HEK293 (cell line): ENCODE results near the gene AKIRIN1.

Experiments used
- CTCF ChIA-PET: fragments of 350-600 bp; formaldehyde crosslinking; extraction: SDS; loops from one replicate; lab custom pipeline; 2021; ENCODE audit warnings: antibody characterized with exemption; lab: Yijun Ruan, JAX
- POLR2A ChIA-PET: fragments of 300-600 bp; formaldehyde crosslinking; extraction: SDS; loops from one replicate; lab custom pipeline; 2020; ENCODE audit warnings: antibody characterized with exemption, inconsistent platforms; lab: Yijun Ruan, JAX
- H3K27ac ChIP-seq: fragments of 200-500 bp; sonication (Bioruptor generic); 2 replicates; pipeline ENCODE4 v1.5.1; 2014; ENCODE audit warnings: low read depth, low read length, control low read depth, inconsistent platforms; ENCODE audit errors: extremely low read depth
- H3K36me3 ChIP-seq, 2 experiments: fragments of 200-500 bp in 1 of 2; sonication (Bioruptor generic) in 1 of 2; 1 replicate in 1 of 2; 2 replicates in 1 of 2; pipeline ENCODE4 v1.5.1; 2014 to 2017; ENCODE audit warnings: inconsistent platforms in 2 of 2, low read length in 2 of 2; ENCODE audit not compliant: control insufficient read depth in 2 of 2, insufficient read depth in 1 of 2
- H3K4me1 ChIP-seq: fragments of 200-500 bp; sonication (Bioruptor generic); 2 replicates; pipeline ENCODE4 v1.5.1; 2014; ENCODE audit warnings: mild to moderate bottlenecking, low read length, inconsistent platforms; ENCODE audit not compliant: control insufficient read depth, insufficient read depth
- H3K4me3 ChIP-seq: 2 replicates; pipeline ENCODE4 v1.5.1; 2011; ENCODE audit warnings: low read depth, mild to moderate bottlenecking, control low read depth, low read length, moderate library complexity
- H3K9me3 ChIP-seq: fragments of 200-500 bp; sonication (Bioruptor generic); 2 replicates; pipeline ENCODE4 v1.5.1; 2014; ENCODE audit warnings: low read depth, low read length, inconsistent platforms; ENCODE audit not compliant: control insufficient read depth, insufficient read depth
- GLI2 ChIP-seq: fragments of 450-650 bp; formaldehyde crosslinking; IDR thresholded peaks from 2 replicates; pipeline ENCODE4; 2017; ENCODE audit warnings: missing biosample characterization, missing genetic modification characterization, low read depth, borderline replicate concordance
- KLF17 ChIP-seq: fragments of 450-650 bp; formaldehyde crosslinking; IDR thresholded peaks from 2 replicates; pipeline ENCODE4 v1.5.1; 2016; ENCODE audit warnings: missing biosample characterization, missing genetic modification characterization
- KLF8 ChIP-seq: fragments of 450-650 bp; formaldehyde crosslinking; IDR thresholded peaks from 2 replicates; pipeline ENCODE4 v1.5.1; 2016; ENCODE audit warnings: missing biosample characterization, missing genetic modification characterization
- REPIN1 ChIP-seq: fragments of 450-650 bp; formaldehyde crosslinking; IDR thresholded peaks from 2 replicates; pipeline ENCODE4 v1.5.1; 2017; ENCODE audit warnings: missing biosample characterization, missing genetic modification characterization, low read depth
- SP2 ChIP-seq: fragments of 450-650 bp; formaldehyde crosslinking; IDR thresholded peaks from 2 replicates; pipeline ENCODE4 v1.5.1; 2016; ENCODE audit warnings: missing biosample characterization, missing genetic modification characterization
- YY1 ChIP-seq: fragments of 450-650 bp; formaldehyde crosslinking; IDR thresholded peaks from 2 replicates; pipeline ENCODE4 v1.5.1; 2018; ENCODE audit warnings: missing biosample characterization, missing genetic modification characterization
- ZBTB1 ChIP-seq: fragments of 450-650 bp; formaldehyde crosslinking; IDR thresholded peaks from 2 replicates; pipeline ENCODE4 v1.5.1; 2016; ENCODE audit warnings: missing biosample characterization, missing genetic modification characterization
- ZNF138 ChIP-seq: fragments of 450-650 bp; formaldehyde crosslinking; IDR thresholded peaks from 2 replicates; pipeline ENCODE4 v1.5.1; 2016; ENCODE audit warnings: missing biosample characterization, missing genetic modification characterization, borderline replicate concordance
- ZNF157 ChIP-seq: fragments of 450-650 bp; formaldehyde crosslinking; IDR thresholded peaks from 2 replicates; pipeline ENCODE4 v1.5.1; 2016; ENCODE audit warnings: missing biosample characterization, missing genetic modification characterization
- ZNF184 ChIP-seq: fragments of 450-650 bp; IDR thresholded peaks from 2 replicates; pipeline ENCODE4 v1.5.1; 2018; ENCODE audit warnings: missing biosample characterization, mild to moderate bottlenecking, missing genetic modification characterization
- ZNF302 ChIP-seq: fragments of 450-650 bp; formaldehyde crosslinking; IDR thresholded peaks from 2 replicates; pipeline ENCODE4 v1.5.1; 2016; ENCODE audit warnings: missing biosample characterization, missing genetic modification characterization, low read depth
- ZNF324 ChIP-seq: fragments of 450-650 bp; formaldehyde crosslinking; IDR thresholded peaks from 2 replicates; pipeline ENCODE4 v1.5.1; 2016; ENCODE audit warnings: missing biosample characterization, missing genetic modification characterization
- ZNF561 ChIP-seq: fragments of 450-650 bp; IDR thresholded peaks from 2 replicates; pipeline ENCODE4 v1.5.1; 2018; ENCODE audit warnings: missing biosample characterization, missing genetic modification characterization, borderline replicate concordance
- ZNF571 ChIP-seq: fragments of 450-650 bp; formaldehyde crosslinking; IDR thresholded peaks from 2 replicates; pipeline ENCODE4 v1.5.0; 2017; ENCODE audit warnings: missing biosample characterization, missing genetic modification characterization
- ZNF585B ChIP-seq: fragments of 450-650 bp; formaldehyde crosslinking; IDR thresholded peaks from 2 replicates; pipeline ENCODE4 v1.5.1; 2016; ENCODE audit warnings: missing biosample characterization, missing genetic modification characterization
- ZNF701 ChIP-seq: fragments of 450-650 bp; formaldehyde crosslinking; IDR thresholded peaks from 2 replicates; pipeline ENCODE4 v1.5.1; 2016; ENCODE audit warnings: missing biosample characterization, missing genetic modification characterization
- TF ChIP-seq, protein P1 (sequence below): fragments of 450-650 bp; formaldehyde crosslinking; IDR thresholded peaks from 2 replicates; pipeline ENCODE4 v1.5.1; 2016; ENCODE audit warnings: missing biosample characterization, missing genetic modification characterization
- TF ChIP-seq, protein P2 (sequence below): fragments of 450-650 bp; formaldehyde crosslinking; IDR thresholded peaks from 2 replicates; pipeline ENCODE4 v1.5.1; 2017; ENCODE audit warnings: missing biosample characterization, missing genetic modification characterization
- TF ChIP-seq, protein P3 (sequence below): fragments of 450-650 bp; formaldehyde crosslinking; IDR thresholded peaks from 2 replicates; pipeline ENCODE4 v1.5.1; 2016; ENCODE audit warnings: missing biosample characterization, missing genetic modification characterization

AKIRIN1 gene

DNA sequence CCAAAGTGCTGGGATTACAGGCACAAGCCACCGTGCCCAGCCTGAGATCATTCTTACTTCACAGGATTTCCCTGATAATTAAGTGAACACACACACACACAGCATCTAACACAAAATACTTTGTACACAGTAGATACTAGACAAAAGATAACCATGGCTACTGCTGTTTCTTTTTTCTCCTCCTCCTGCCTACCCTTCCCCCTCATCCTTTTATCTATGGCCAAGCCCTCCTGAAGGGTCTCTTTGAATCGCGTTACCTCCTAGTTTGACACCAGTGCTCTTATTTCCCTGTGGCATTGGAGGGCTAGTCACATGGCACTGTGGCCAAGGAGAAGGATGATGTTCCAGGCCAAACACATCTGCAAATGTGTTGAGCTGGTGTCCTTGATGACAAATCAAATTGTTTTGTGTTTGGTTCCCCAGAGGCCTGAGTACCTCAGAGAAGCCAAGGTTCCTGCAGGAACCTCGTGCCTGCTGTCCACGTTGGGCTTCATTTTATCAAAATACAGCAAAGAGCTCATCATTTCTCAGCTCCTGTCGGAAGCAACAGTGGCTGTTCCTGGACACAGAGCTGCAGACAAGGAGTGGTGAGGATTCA is 55.6 kb downstream of the AKIRIN1 start:
- no peak overlapping the region for H3K27ac ChIP-seq
- H3K4me1 ChIP-seq, result no peaks in the 10 kb centered on the region
- ChIA-PET CTCF (no interaction called here), POLR2A (interaction anchor here (0.9 to 1.0 kb wide), 2 partner anchors 11 to 20 kb away, joined by 3 read pairs; partner anchors contain the start of gene NDUFS5)
- TF ChIP-seq YY1 (tag by site-specific recombination) (no peak), ZNF561 (tag by site-specific recombination) (no peak), ZNF302 (tag by site-specific recombination) (no peak), KLF8 (tag by site-specific recombination) (no peak), ZNF157 (tag by site-specific recombination) (no peak), ZNF324 (no peak), ZBTB1 (tag by site-specific recombination) (no peak), ZNF138 (tag by site-specific recombination) (no peak), REPIN1 (no peak), ZNF571 (tag by site-specific recombination) (no peak), ZNF701 (tag by site-specific recombination) (no peak), ZNF184 (no peak), ZNF585B (tag by site-specific recombination) (no peak), SP2 (tag by site-specific recombination) (no peak), GLI2 (tag by site-specific recombination) (no peak), KLF17 (tag by site-specific recombination) (no peak)
- TF ChIP-seq, protein P1, sequence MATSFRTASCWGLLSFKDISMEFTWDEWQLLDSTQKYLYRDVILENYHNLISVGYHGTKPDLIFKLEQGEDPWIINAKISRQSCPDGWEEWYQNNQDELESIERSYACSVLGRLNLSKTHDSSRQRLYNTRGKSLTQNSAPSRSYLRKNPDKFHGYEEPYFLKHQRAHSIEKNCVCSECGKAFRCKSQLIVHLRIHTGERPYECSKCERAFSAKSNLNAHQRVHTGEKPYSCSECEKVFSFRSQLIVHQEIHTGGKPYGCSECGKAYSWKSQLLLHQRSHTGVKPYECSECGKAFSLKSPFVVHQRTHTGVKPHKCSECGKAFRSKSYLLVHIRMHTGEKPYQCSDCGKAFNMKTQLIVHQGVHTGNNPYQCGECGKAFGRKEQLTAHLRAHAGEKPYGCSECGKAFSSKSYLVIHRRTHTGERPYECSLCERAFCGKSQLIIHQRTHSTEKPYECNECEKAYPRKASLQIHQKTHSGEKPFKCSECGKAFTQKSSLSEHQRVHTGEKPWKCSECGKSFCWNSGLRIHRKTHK (tag by site-specific recombination), result no peak
- TF ChIP-seq, protein P2, sequence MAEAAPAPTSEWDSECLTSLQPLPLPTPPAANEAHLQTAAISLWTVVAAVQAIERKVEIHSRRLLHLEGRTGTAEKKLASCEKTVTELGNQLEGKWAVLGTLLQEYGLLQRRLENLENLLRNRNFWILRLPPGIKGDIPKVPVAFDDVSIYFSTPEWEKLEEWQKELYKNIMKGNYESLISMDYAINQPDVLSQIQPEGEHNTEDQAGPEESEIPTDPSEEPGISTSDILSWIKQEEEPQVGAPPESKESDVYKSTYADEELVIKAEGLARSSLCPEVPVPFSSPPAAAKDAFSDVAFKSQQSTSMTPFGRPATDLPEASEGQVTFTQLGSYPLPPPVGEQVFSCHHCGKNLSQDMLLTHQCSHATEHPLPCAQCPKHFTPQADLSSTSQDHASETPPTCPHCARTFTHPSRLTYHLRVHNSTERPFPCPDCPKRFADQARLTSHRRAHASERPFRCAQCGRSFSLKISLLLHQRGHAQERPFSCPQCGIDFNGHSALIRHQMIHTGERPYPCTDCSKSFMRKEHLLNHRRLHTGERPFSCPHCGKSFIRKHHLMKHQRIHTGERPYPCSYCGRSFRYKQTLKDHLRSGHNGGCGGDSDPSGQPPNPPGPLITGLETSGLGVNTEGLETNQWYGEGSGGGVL (tag by site-specific recombination), result no peak
- TF ChIP-seq, protein P3, sequence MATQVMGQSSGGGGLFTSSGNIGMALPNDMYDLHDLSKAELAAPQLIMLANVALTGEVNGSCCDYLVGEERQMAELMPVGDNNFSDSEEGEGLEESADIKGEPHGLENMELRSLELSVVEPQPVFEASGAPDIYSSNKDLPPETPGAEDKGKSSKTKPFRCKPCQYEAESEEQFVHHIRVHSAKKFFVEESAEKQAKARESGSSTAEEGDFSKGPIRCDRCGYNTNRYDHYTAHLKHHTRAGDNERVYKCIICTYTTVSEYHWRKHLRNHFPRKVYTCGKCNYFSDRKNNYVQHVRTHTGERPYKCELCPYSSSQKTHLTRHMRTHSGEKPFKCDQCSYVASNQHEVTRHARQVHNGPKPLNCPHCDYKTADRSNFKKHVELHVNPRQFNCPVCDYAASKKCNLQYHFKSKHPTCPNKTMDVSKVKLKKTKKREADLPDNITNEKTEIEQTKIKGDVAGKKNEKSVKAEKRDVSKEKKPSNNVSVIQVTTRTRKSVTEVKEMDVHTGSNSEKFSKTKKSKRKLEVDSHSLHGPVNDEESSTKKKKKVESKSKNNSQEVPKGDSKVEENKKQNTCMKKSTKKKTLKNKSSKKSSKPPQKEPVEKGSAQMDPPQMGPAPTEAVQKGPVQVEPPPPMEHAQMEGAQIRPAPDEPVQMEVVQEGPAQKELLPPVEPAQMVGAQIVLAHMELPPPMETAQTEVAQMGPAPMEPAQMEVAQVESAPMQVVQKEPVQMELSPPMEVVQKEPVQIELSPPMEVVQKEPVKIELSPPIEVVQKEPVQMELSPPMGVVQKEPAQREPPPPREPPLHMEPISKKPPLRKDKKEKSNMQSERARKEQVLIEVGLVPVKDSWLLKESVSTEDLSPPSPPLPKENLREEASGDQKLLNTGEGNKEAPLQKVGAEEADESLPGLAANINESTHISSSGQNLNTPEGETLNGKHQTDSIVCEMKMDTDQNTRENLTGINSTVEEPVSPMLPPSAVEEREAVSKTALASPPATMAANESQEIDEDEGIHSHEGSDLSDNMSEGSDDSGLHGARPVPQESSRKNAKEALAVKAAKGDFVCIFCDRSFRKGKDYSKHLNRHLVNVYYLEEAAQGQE (tag by site-specific recombination), result no peak
- peaks cover 0 to 9% of the 10 kb centered on the region in 2 experiments; a peak in 2 of 3 replicates for H3K36me3 ChIP-seq
- no peaks in the 10 kb centered on the region for H3K9me3 ChIP-seq
- no peak overlapping the region for H3K4me3 ChIP-seq
